Measurements from ENCODE around the gene VPS72.
"Not testable (repeated sequence)": the region's sequence is repeated elsewhere in the genome, so short reads cannot be mapped to it uniquely, and the experiment has no call there.

The VPS72 gene

DNA sequence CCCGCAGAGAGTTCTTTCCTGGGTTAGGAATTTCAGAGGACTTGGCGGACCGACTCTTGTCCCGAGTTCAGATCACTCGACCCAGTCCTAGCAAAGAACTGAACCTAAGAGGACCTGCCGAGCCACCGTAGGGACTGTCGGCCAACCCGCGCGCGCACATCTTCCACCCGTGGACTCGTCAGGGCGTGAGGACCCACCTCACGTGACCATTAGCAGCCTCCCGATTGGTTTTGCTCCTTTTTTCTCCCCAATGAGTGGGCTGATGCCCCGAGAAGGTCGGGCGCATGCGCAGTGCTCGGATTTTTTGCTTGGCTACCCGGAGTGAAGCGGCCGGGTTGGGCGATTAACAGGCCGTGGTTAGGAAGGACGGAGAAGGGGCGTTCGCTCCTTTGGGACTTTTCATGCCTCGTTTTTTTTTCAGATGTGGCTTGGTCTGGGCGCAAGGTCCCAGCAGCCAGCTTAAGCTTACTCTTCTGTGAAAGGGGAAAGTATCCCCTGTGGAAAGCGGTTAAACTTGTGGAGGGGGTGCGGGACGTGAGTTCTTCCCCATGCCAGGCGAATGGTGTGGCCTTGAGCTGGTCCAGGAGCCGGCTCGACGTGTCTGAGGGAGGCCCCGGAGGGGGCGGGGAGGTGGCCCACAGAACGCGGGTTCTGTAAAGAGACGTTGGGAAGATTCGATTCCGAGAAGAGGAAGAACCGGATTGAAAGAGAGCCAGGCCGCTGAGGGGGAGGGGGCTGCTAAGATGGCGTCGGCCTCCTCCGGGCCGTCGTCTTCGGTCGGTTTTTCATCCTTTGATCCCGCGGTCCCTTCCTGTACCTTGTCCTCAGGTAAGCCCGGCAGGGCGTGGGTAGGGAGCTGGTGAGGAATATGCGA lies 8.5 kb upstream of the VPS72 start, which contains the start of gene PIP5K1A:
PIP5K1A (plus strand) TSS at position 299 of the 874 bp plus-strand sequence; CDS start at position 744, 445 bp downstream.
- Histone ChIP-seq H3K4me3 (ENCODE audit: low read depth, low read length) (peak within 1 kb of the TSS; percentile 54), H3K27me3 (ENCODE audit: insufficient read depth, low read depth, severe bottlenecking) (no peaks in the 10 kb centered on the region), H3K27ac (peak within 1 kb of the TSS; percentile 91), H3K9me3 (ENCODE audit: severe bottlenecking) (no peaks in the 10 kb centered on the region), H3K36me3 (peaks cover 41% of the 10 kb centered on the region)
- TF ChIP-seq CTCF (IDR thresholded peaks at IDR 0.05; ENCODE audit: low read depth, low read length) = no peak
- peak; percentile 100 for DNase-seq

DNA sequence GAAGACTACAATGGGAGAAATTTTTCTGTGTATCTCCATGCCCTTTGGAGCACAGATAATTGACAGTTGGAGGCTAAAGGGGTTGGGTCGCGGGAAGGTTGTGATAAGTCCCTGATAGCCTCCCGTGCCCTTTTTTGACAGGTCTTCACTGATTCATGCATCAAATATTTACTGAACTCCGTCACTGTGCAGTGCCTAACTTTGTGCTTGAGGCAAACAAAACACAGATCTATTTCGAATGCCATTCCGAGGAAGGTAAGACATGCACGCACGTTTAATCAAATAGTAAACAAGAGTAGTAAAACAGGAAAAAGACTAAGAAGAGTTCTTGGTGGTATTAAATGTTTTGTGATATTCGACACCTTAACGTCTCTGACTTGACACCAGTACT lies 7.9 kb upstream of the VPS72 start:
- no peak for DNase-seq
- Histone ChIP-seq H3K27ac (peak overlapping the region; percentile 91), H3K4me3 (ENCODE audit: low read depth, low read length) (peak overlapping the region; percentile 54), H3K27me3 (ENCODE audit: insufficient read depth, low read depth, severe bottlenecking) (no peaks in the 10 kb centered on the region), H3K36me3 (peaks cover 34% of the 10 kb centered on the region), H3K9me3 (ENCODE audit: severe bottlenecking) (no peaks in the 10 kb centered on the region)
- no peak for TF ChIP-seq CTCF (IDR thresholded peaks at IDR 0.05; ENCODE audit: low read depth, low read length)

DNA sequence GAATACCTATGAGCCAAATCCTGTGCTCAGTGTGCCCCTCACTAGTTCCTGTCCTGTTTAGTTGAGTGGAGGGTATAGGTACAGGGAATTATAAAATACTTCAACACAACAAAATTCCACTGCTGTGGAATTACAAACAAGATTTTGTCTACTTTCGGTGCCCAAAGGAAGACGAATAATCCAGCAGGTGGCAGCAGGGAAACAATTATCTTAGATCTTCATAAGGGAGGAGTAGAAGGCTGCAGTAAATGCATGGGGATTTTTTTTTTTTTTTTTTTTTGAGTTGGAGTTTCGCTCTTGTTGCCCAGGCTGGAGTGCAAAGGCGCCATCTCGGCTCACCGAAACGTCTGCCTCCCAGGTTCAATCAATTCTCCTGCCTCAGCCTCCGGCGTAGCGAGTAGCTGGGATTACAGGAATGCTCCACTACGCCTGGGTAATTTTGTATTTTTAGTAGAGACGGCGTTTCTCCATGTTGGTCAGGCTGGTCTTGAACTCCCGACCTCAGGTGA lies 6.3 kb upstream of the VPS72 start:
- Histone ChIP-seq H3K27ac (no peak overlapping the region), H3K27me3 (ENCODE audit: insufficient read depth, low read depth, severe bottlenecking) (no peaks in the 10 kb centered on the region), H3K4me3 (ENCODE audit: low read depth, low read length) (no peak overlapping the region), H3K9me3 (ENCODE audit: severe bottlenecking) (no peaks in the 10 kb centered on the region), H3K36me3 (peaks cover 19% of the 10 kb centered on the region)
- DNase-seq = peak; percentile 93
- peak; percentile 65 for TF ChIP-seq CTCF (IDR thresholded peaks at IDR 0.05; ENCODE audit: low read depth, low read length)

DNA sequence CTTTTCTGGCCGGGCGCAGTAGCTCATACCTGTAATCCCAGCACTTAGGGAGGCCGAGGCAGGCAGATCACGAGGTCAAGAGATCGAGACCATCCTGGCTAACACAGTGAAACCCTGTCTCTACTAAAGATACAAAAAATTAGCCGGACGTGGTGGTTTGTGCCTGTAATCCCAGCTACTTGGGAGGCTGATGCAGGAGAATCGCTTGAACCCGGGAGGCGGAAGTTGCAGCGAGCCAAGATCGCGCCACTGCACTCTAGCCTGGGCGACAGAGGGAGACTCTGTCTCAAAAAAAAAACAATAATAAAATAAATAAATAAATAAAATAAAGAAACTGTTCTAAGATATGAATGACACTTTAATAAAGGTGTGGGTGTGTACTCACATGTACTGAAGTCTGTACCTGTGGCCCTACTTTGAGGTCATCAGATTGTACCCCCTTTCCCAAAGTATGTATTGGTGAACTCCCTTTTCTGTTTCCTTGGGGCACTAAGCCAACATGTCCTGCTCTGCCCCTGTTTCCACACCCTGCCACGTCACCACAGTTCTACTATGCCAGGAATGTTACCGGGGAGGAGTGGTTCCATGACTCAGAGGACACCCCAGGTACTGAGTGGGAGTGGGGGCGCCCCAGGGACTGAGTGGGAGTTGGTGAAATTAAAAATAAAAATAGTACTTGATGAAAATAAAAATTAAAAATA lies 5.0 kb upstream of the VPS72 start:
- not testable (repeated sequence) for H3K27me3 ChIP-seq (ENCODE audit: insufficient read depth, low read depth, severe bottlenecking); H3K9me3 ChIP-seq (ENCODE audit: severe bottlenecking); H3K4me3 ChIP-seq (ENCODE audit: low read depth, low read length); H3K27ac ChIP-seq; DNase-seq; H3K36me3 ChIP-seq

- no peak for TF ChIP-seq CTCF (IDR thresholded peaks at IDR 0.05; ENCODE audit: low read depth, low read length)
- Histone ChIP-seq H3K4me3 (ENCODE audit: low read depth, low read length) (no peak overlapping the region), H3K36me3 (peaks cover 5% of the 10 kb centered on the region), H3K27ac (no peak overlapping the region), H3K9me3 (ENCODE audit: severe bottlenecking) (no peaks in the 10 kb centered on the region), H3K27me3 (ENCODE audit: insufficient read depth, low read depth, severe bottlenecking) (no peaks in the 10 kb centered on the region)
- DNase-seq = no peak
Measured at GRCh38 chr1:151193856-151194255, 3.9 kb upstream of the VPS72 start.

GRCh38 chr1:151193304-151193703 lies 3.3 kb upstream of the VPS72 start:
- Histone ChIP-seq H3K27ac (no peak overlapping the region), H3K4me3 (ENCODE audit: low read depth, low read length) (no peak overlapping the region), H3K9me3 (ENCODE audit: severe bottlenecking) (no peaks in the 10 kb centered on the region), H3K36me3 (peaks cover 4% of the 10 kb centered on the region; the same call in 1 of the 2 replicates), H3K27me3 (ENCODE audit: insufficient read depth, low read depth, severe bottlenecking) (no peaks in the 10 kb centered on the region)
- TF ChIP-seq CTCF (IDR thresholded peaks at IDR 0.05; ENCODE audit: low read depth, low read length) = no peak
- no peak for DNase-seq
